A673 (cell line): Measurements from ENCODE around the gene TIFAB.

ENCODE experiments used
- CTCF ChIP-seq: fragments of 300-800, 200-600 bp; sonication (generic); conservative IDR thresholded peaks from 2 replicates; pipeline ENCODE4 v1.5.1; 2017; ENCODE audit warnings: low read depth, mild to moderate bottlenecking, antibody characterized with exemption, low read length, moderate library complexity, mixed read lengths
- EZH2 ChIP-seq: fragments of 200-600 bp; sonication (generic); IDR thresholded peaks from 2 replicates; pipeline ENCODE4 v1.6.1; 2017; ENCODE audit warnings: borderline replicate concordance, low read depth, mild to moderate bottlenecking, mixed read lengths, antibody characterized with exemption, low read length; ENCODE audit not compliant: poor library complexity, severe bottlenecking

GRCh38 chr5:135493406-135494180 is 41.4 kb upstream of the TIFAB start:
- TF ChIP-seq CTCF (no peak), EZH2 (no peak)
